HG03025 (cell line): Measurements from ENCODE around the gene BMPR2.
"Not testable (repeated sequence)": the region's sequence is repeated elsewhere in the genome, so short reads cannot be mapped to it uniquely, and the experiment has no call there.

Experiments
- ATAC-seq: cut with Tn5 transposase; IDR thresholded peaks from one replicate; pipeline ENCODE4 v1.9.1; 2021; ENCODE audit warnings: mild to moderate bottlenecking, moderate library complexity; ENCODE audit not compliant: unreplicated experiment, low FRiP score

Gene BMPR2

DNA sequence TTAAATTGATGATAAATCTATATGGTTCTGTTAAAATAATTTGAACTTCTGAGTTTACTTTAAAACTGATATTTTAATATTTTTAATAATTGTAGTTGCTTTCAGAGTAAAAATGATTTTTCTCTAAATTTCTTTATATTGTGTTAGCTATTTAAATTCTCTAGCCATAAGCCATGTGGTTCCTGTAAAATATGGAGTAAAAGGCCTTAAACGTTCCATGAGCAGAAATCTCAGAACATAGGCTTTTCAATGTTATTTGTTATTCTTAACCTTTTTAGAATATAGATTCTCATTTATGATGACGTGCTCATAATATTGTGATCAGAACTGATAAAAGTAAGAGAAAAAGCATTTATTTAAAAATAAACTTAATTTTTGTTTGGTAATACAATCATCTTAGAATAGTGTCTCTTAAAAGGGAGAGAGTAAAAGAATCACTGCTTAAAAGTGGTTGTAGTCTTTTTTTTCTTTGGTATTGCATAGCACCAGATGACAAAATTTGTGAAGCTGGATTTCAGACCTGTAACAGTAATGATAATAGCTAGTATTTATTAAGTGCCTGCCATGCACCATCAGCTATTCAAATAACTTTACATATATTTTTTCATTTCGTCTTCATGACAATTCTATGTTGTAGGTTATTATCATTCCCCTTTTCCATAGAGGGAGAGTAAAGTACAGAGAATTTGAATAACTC lies 2.7 kb downstream of the BMPR2 start:
- ATAC-seq, result no peak

DNA sequence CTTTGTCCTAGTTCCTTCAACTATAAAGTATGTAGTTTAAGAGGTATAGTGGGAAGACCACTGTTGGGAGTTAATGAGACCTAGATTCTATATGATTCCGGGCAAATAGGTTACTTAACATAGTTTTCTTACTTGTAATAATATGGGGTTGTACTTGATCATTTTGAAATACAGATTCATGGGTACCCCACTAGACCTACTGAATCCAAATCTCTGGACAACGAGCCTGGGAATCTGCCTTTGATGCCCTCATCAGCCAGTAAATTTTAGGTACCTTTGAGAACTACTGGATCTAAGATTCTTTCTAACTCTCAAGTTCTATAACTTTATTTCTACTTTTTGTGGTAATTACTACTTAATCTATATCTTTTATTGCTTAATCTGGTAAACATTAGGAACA lies 6.6 kb downstream of the BMPR2 start:
- no peak for ATAC-seq

DNA sequence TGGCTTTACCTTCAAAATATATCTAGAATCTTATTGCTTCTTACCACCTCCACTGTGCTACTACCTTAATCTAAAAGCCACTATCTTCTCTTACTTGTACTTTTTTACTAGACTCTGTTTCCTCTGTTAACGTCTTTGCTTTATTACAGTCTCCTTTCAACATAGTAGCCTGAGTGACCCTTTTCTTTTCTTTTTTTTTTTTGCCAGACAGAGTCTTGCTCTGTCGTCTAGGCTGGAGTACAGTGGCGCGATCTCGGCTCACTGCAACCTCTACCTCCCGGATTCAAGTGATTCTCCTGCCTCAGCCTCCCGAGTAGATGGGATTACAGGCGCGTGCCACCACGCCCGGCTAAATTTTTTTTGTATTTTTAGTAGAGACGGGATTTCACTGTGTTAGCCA lies 10.4 kb downstream of the BMPR2 start:
- not testable (repeated sequence) for ATAC-seq

GRCh38 chr2:202387608-202388342 lies 11.6 kb downstream of the BMPR2 start:
- no peak for ATAC-seq

DNA sequence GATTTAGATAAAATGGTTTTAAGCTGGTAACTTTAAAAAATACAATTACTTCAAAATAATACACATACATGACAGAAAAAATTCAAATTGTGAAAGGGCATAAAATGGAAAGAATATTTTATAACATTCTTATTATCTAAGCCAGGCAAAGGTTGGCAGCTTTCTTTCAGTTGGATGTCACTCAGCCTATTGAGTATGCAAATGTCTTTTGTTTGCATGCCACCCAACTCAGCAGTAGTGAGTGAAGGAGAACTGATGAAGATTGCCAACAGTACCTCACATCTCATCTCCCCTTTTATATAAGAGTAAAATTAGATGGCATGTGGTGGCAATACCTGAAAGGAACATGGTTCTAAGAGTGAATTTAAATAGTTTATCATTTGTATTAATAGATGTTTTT lies 24.8 kb downstream of the BMPR2 start:
- no peak for ATAC-seq

DNA sequence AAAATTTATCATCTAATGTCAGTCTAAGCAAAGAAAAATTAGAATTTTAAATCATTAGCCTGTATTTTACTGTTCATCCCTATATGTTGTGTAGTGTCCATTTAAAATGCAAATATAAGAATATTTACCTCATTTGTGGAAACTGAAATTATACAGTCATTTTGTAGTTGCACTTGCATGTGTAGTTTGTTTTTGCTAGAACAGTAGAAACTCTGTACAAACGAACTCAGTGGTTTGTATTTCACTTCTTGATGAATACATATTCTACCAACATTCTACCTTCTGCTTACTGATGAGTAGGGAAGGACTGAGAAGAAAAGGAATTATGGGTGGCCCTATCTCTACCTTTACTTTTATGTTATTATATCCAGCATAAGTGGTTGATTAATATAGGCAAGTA lies 29.7 kb downstream of the BMPR2 start:
- no peak for ATAC-seq

GRCh38 chr2:202406445-202406978 lies 30.4 kb downstream of the BMPR2 start:
- ATAC-seq, result no peak

GRCh38 chr2:202408546-202409140 lies 32.5 kb downstream of the BMPR2 start:
- ATAC-seq, result no peak

GRCh38 chr2:202410092-202410491 lies 34.0 kb downstream of the BMPR2 start:
- no peak for ATAC-seq

- ATAC-seq, result no peak
These were observed 35.0 kb downstream of the BMPR2 start for GRCh38 chr2:202411097-202411496.

GRCh38 chr2:202418027-202418426 lies 41.9 kb downstream of the BMPR2 start:
- ATAC-seq, result no peak

GRCh38 chr2:202418511-202418910 lies 42.4 kb downstream of the BMPR2 start:
- no peak for ATAC-seq

GRCh38 chr2:202423139-202423538 lies 47.0 kb downstream of the BMPR2 start:
- ATAC-seq, result no peak

GRCh38 chr2:202425036-202425435 lies 48.9 kb downstream of the BMPR2 start:
- no peak for ATAC-seq

DNA sequence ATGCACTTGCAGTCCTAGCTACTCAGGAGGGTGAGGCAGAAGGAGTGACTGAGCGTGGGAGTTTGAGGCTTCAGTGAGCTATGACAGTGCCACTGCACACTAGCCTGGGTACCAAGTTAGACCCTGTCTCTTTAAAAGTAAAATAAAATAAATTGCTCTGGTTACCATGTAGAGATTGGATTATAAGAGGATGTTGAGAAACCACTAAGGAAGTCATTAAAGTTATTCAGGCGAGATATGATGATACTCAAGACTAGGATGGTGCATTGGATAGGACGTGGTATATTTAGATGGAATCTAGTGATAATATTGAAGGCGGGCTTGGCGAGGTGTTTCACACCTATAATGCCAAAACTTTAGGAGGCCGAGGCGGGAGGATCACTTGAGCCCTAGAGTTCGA lies 50.6 kb downstream of the BMPR2 start:
- no peak for ATAC-seq

DNA sequence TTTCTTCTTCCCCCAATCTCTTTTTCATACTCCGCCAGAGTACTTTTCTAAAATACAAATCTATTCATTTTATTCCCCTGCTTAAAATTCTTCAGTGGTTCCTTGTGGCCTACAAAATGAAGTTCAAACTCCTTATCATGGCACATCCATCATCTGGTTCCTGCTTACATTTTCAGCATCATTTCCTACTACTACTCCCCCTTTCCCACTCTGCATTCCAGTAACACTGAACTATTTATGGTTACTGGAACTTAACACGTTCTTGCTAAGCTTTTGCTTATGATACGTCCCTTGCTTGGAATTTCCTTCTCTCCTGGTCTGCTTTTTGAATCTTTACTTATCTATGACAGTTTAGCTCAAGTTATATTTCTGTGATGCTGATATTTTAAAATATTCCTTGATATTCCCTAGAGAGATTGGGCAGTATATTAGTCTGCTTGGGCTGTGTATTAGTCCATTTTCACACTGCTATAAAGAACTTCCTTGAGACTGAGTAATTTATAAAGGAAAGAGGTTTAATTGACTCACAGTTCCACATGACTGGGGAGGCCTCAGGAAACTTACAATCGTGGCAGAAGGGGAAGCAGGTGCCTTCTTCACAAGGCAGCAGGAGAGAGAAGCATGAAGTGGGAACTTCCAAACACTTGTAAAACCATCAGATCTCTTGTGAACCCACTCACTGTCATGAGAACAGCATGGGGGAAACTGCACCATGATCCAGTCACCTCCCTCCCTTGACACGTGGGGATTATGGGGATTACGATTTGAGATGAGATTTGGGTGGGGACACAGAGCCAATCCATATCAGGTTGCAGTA lies 53.2 kb downstream of the BMPR2 start:
- no peak for ATAC-seq

- ATAC-seq, result no peak
These were observed 56.6 kb downstream of the BMPR2 start for GRCh38 chr2:202432776-202433175.

GRCh38 chr2:202434472-202434871 lies 58.3 kb downstream of the BMPR2 start:
- ATAC-seq, result no peak

GRCh38 chr2:202436626-202437025 lies 60.5 kb downstream of the BMPR2 start:
- no peak for ATAC-seq

DNA sequence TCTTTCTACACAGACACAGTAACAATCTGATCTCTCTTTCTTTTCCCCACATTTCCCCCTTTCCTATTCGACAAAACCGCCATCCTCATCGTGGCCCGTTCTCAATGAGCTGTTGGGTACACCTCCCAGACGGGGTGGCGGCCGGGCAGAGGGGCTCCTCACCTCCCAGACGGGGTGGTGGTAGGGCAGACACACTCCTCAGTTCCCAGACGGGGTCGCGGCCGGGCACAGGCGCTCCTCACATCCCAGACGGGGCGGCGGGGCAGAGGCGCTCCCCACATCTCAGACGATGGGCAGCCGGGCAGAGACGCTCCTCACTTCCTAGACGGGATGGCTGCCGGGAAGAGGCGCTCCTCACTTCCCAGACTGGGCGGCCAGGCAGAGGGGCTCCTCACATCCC lies 64.0 kb downstream of the BMPR2 start:
- not testable (repeated sequence) for ATAC-seq

GRCh38 chr2:202442882-202443281 lies 66.8 kb downstream of the BMPR2 start:
- no peak for ATAC-seq
